HG03439 (cell line): ENCODE measurements around the gene NFU1.

Experiments used
- ATAC-seq: cut with Tn5 transposase; IDR thresholded peaks from one replicate; pipeline ENCODE4 v1.9.1; 2021; ENCODE audit warnings: mild to moderate bottlenecking, moderate library complexity; ENCODE audit not compliant: unreplicated experiment

The NFU1 gene

DNA sequence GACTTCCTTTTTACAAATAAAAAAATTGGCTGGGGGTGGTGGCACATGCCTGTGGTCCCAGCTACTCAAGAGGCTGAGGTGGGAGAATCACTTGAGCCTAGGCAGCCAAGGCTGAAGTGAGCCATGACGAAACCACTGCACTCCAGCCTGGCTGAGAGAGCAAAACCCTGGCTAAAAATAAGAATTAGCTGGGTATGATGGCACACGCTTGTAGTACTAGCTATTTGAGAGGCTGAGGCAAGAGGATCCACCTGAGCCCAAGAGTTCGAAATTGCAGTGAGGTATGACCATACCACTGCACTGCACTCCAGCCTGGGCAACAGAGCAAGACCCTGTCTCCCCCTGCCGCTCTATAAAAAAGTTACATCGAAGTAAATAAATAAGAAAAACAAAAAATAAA is 83.9 kb downstream of the NFU1 start:
- no peak for ATAC-seq

DNA sequence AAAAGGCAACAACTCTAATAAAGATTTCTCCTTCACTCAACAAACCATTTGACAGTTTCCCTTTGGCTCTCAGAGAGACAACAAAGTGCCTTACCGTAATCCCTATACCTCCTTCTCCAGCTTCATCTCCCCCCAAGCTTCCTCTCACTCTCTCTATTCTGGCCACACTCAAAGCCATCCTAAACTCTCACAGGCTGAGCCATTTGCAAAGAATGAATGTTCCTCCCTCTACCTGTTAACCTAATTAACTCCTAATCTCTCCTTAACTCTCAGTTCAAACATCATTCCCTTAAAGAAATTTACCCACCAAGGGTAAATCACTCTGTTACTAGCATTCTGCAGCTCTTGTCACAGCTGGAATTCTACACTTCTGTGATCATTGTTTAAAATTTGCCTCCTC is 88.5 kb downstream of the NFU1 start:
- ATAC-seq, result no peak
